Glomerular visceral epithelial cell (primary cell): Measurements from ENCODE around the gene FOXP1.

Source experiments
- DNase-seq: peaks from one replicate; pipeline ENCODE4 v3.0.0-alpha.2; 2016; ENCODE audit errors: extremely low spot score

Gene FOXP1

DNA sequence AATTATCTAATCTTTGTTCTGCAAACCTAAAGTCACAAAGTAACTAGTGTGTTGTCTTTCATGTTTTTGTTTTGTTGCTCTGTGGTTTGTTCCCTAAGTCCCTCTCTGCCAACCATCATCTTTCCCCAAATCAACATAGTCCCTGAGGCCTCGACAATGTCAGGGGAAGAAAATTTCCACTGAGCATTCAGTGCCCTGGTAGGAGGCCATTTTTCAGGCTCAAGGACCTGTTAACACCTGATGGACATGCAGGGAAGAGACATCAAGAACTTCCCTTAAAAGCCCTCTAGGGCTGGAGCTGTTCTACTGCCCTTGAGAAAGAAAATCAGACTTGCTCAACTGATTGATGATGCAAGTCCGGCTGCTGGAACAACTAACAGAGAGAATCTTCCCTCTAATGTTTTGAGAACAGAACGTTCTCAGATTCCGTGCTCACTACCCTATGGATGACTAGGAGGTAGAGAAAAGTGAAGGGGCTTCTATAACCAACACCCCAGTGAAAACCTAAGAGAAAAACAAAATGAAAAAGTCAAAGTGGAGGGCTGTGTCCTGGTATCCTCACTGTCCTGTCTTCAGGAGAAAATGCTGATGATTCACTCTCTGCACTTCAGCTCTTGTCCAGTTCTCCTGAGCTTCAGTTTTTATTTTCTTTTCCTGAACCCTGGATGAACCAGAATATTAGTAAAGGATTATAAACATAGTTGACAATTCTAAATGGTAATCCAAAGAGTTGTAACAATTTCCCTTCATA is 373.1 kb downstream of the FOXP1 start:
- peak; percentile 9 for DNase-seq

DNA sequence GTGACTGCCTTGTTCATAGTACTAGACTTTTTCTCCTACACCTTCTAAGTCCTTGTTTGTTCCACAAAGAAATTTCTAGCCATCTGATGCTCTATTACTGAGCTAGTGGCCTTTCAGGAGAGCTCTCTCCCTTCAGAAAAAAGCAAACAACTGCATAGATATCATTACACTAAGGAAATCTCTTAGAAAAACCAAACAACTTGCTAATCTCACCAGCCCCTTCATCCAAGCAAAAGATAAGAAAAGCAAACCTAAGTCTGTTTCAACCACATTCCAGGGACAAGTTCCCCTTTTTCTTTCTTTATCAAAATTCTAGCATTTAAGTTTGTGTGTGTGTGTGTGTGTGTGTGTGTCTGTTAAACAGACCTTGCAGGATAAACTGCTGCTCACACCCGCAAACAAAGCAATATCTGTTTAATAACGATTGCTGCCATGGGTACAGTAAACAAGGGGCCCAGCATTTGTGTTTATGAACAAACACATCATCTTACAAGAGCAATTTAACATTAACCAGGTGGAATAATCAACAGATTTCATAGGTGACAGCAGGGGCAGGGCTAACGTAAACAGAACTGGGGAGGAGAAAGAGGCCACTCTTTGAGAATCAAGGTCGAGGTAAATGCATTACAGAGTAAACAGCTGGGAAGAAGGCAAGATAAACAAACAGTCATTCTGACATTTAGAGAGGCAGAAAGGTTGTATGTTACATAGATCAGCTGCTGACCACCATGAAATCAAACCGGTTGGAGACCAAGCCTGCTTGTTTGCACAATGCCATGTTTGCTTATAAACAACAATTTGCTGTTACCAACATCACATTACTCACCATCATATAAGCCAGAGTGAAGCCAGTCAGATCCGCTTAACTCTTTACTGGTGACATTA is 375.1 kb downstream of the FOXP1 start:
- no peak for DNase-seq

DNA sequence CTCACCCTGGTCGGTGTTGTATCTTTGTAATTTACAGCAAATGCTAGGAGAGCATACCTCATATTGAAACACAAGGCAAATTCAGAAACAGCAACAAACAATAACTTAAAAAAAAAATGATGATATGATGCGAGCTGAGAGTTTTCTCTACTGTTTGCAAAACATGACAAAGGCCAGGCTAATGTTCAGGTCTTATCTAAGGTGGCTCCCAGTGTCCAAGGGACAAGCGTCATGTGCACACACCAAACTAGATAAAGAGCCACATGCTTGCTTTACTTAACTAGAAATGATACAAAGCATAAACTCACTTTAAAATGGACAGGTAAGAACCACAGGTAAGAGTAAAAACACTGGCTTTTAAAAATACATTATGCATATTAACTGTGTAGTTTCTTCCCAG is 375.9 kb downstream of the FOXP1 start:
- no peak for DNase-seq

DNA sequence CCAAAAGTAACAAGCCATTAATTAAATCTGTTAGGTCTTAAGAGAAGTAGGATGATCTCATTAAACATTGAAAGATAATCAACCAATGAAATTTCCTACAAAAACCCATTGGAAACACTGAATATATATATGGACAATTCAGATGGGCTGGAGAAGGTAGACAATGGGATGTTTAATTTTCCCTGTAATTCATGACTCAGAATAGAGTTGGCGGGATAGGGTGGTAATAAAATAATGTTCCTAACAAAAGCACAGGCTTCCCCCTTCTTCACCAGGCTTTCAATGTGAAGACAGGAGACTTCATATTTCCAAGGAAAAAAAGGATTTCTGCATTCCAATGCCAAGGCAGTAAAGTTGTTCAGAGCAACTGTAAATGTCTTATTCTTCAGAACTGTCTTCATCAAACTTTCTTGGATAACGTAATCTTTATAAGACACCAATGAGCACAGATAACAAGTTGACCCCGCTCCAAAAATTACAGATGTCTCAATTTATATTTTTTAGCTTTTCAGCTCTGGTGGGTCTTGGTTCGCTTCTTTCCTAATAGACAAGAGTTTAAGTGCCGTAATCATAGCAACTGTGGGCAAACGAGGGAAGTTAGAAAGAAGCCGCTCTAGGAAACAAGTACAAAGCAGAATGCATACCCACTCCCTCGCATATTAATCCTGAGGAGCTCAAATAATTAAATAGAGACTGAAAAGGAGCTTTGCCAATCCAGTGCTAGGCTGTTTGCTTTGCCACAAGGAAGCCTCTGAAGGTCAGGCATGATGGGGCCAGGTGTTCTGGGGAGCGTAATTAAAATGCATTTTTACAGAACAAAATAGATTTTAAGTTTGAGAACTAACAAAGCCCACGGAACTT is 377.0 kb downstream of the FOXP1 start:
- no peak for DNase-seq

DNA sequence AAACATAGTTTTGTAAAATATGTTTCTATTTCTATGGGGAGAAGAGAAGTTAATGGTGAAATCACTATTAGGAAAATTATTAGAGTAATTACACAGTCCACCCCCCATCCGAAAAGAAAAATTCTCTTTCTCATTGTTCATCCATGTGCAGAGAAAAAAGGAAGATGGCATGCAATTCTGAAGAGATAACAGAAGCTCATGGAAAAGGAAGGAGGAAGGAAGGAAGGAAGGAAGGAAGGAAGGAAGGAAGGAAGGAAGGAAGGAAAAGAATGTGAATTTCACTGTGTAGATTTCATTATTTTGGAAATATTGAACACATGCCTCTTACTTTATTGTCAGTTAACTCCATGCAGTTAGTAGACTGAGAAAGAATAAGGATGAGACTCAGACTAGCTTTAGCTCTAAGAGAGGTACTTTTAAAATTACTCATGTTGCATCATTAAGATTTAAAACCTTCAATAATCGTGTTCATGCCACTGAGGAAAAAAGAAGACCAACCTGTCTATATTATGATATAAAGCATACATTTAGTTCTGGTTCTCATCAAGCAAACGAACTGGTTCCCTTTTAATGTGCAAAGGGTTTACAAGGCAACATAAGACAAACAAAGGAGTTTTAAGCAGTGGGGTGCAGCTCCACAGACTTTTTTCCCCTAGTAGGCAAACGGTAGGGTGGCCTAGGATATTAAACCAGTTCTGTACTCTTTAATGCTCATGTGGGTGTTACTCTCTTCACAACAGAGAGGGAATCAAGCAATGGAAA is 379.6 kb downstream of the FOXP1 start:
- no peak for DNase-seq

DNA sequence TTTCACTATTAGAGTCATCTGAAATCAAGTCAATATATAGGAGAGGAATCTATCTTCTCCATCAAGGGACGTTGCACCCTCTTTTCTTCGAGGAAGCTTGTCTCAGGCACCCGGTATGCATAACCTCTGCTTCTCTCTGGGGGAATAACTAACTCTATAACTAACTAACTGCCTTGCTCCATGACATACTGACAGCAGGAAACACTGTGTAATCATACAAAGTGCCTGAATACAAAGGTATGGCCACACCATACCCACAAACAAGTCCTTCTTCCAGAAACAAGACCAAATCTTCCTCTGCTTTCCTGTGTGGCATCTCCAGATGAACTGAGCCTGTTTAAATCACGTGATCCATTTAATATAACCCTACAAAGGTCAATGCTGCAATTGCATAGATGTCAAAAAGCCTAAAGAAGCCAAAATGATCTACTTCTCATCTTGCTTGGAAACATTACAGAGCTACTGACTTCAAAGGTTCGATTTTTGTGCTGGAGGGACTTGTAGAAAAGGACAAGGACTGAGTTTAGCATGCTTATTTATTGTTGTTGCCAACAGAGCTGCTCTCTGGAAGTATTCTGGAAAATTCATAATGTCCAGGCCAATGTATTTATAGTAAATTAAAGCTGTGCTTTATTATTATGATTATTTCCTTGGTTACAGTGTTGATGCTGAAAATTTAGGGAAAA is 380.5 kb downstream of the FOXP1 start:
- no peak for DNase-seq

DNA sequence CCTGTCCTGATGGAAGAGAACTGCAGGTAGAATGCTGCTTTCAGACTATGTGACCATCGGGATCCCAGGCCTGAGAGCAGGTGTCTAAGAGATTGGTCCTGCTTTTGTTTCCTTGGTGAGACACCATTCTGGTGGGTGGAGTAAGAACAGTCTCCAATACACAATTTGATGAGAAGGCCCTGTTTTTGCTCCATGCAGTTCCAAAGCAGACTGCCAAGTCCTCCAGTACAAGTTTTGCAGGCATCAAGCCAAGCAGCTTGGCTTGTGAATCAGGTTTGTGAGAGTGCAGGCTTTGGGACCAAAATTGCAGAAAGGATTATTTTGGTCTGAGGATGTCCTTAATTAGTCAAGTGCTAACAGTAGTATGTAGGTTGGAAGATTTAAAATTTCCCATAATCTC is 381.6 kb downstream of the FOXP1 start:
- no peak for DNase-seq

DNA sequence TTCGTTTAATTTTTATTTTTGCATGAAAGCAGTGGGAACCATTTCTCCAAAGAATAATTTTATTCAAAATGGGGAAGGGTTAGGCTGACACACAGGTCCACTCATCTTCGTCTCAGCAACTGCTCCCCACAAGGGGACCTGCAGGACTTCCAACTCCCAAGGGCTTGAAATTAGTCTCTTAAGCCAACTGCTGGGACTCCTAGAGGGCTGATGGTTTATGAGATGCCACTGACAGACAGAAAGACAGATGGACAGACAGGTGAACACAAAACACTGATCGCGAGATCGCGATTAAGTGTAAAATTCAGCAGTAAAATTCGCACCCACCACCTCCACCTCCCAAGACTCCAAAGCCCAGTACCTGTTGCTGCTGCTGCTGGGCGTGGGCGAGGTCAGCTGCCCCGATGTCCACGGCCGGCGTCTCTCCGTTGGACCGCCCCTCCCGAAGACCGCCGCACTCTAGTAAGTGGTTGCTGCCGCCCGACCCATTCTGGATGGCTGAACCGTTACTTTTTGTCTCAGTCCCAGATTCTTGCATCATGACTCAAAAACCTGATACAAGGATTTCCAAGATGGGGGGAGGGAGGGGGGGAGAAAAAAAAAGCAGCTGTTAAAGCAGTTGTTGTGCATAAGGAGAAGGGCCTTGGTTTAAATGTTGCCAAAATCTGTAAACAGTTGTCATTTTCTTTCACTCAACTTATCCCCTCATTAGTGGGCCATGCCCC is 385.5 kb downstream of the FOXP1 start:
- no peak for DNase-seq

DNA sequence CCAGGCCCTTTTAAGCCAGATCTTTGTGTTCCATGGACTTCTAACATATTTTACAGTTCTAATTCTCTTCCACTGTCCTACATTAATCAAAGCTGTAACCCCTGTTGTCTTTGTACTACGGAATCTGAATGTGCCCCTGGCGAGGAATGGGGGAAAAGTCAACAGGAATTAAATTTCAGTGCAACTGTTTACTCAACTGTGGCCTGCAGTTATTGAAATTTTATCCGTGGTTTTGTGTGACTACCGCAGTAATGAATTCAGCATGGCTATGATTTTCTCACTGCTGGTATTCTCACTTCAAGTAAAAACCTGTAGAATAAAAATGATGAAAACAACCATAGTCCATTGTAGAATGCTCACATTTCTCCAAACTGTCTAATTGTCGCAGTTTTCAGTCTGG is 388.0 kb downstream of the FOXP1 start:
- peak; percentile 23 for DNase-seq

DNA sequence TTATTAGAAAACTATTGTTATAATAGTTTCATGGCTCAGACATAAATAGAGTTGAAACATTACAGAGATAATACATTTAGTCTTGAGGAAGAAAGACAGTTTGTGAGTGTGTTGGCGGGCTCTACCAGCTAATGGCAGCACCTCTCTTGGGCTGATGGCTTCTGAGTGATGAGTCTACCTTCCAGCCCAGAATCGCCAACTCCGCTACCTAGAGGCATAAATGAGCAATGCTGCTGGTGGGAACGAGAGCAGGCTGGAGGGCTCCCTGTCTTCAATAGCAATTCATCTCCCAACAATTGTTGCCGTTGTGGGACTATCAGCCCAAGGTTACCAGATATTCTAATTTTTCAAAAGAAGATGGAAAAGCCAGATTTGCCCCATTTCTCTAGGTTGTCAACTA is 388.7 kb downstream of the FOXP1 start:
- no peak for DNase-seq

DNA sequence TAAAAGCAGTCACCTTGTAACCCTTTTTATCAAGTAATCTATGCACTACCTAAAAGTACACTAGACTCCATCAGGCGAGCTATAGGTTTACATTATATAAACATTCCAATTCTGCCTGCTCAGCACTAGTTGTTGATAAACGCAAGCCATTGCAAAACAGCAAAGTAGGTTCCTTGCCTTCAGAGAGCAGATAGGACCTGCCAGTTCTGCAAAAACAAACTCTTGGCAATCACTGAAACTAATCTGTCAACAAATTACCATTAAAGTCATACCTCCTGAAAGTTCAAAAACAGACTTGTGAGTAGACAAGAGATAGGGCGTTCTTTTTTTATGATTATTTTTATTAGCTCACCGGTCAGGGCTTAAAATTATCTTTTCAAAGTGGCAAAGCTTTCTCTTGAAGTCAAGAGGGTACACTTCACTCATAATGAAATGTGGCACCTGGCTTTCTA is 392.5 kb downstream of the FOXP1 start:
- no peak for DNase-seq

DNA sequence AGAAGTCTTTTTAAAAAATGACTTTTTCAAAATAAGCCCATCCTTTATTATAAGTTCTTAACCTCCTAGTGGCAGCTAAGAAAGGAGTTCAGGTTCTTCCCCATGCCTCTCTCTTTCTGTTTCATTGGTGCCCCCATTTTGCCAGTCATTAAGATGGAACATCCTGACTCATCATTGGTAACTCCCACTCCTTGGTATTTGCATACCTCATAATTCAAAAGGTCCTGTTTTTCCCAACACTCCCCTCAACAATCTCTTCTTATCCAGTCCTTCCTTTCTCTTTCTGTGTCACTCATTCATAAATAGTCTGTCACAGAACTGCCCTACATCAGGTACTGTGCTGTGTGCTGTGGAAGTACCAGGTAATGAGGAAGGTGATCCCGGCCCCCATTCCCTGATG is 394.0 kb downstream of the FOXP1 start:
- peak; percentile 6 for DNase-seq

DNA sequence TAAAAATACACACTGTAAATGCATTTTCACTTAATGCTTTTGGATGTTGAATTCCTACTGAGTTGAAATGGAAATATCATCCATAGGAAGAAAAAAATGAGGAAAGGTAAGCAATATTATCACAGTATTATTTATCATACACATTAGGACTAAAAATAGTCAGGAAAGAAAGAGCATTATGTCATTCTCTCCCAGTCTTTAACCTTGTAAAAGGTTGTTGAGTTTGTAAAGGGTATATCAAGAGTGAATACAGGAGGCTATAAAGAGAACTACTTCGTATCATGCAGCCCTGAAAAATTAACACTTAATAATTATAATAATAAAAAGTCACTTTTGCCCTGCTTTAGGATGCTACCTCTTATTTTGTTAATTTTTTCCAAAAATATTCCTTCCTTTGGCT is 395.8 kb downstream of the FOXP1 start:
- no peak for DNase-seq

DNA sequence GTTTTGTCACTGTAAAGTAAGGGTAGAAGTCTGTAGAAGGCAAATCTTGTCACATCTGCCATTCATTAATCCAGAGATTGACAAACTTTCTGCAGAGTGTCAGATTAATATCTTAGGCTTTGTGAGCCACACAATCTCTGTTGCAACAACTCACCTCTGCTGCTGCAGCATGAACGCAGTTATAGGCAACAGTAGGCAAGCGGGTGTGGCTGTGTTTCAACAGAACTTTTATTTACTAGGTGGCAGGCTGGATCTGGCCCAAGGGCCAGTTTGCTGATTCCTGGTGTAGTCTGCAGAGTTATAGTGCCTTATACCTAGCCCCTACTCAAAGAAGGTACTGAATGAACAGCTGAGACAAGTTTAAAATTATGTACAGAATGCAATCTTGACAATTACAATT is 396.7 kb downstream of the FOXP1 start:
- no peak for DNase-seq

DNA sequence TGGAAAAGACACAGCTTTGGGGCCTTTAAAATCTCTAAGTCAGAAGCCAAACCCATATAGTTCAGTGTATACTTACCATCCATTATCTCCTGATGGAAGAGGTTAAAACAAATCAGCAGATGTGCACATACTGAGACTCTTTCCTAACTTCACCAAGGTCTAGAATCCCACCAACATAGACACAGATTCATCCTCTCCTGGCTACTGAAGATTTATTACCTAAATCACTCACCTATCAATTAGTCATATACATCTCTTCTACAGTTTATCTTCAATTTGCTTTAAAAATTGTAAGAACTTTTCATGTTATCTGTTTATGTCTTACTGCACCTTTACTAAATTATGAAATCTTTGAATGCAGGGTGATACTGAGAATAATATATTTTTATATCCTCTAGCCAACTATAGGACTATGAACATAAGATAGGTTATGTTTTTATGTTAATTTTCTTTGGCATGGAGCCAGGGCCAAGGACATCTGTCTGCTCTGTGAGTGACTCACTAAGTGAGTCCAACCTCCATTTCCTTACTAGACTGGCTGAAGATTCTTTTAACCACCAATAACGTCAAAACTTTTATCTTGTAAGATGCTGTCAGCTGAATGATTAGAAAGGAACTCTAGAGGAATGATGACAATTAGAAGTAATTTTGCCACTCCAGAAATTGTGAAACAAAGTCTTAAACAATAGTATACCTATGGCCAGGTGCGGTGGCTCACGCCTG is 397.6 kb downstream of the FOXP1 start:
- peak; percentile 69 for DNase-seq

DNA sequence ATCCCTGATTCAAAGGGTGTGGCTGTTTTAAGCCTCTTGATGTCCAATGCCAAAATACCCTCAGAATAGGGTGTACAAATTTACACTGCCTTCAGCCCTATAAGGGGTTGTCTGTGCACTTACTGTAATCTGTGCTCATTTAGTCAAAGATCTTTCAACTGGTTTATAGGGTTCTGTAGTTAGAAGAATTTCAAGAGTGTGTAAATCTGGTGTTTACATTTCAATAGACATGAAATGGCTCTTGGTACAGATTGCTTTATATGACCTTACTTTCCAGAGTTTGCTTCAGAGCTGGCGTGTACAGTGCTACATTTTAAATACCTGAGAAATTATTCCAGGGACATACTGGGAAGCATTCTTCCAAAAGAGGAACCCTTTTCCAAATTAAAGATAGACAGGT is 399.3 kb downstream of the FOXP1 start:
- no peak for DNase-seq

DNA sequence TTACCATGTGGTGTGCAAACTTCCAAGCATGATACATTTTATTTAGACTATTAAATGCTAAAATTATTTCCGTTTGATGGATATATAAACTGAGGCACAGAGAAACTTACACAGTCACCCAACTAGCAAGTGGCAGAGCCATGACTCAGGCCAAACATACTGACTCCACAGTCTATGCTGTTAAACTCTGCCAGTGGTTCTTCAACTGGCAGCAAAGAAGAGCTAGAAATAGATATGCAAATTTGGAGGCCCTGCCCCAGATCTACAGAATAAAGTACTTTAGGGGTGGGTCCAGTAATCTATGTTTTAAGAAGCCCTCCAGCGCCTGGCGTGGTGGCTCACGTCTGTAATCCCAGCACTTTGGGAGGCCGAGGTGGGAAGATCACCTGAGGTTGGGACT is 400.0 kb downstream of the FOXP1 start:
- no peak for DNase-seq

DNA sequence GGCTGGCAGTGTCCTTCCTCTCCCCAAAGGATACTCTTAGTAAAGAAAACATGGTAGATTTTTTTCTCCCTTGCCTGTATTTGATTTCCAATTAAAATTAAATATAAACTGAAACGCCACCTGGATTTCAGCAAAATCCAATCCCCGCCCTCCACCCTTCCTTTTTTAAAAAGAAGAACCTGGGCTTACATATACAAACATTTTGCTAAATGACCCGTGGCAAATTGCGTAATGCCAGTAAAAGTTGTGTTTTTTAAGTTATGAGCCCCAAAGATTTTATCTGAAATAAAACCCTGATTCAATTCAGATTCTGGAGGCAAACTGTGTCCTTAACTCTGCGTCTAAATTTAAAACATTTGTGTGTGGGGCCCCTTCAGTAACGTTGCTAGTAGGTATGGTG is 403.0 kb downstream of the FOXP1 start:
- DNase-seq = no peak

DNA sequence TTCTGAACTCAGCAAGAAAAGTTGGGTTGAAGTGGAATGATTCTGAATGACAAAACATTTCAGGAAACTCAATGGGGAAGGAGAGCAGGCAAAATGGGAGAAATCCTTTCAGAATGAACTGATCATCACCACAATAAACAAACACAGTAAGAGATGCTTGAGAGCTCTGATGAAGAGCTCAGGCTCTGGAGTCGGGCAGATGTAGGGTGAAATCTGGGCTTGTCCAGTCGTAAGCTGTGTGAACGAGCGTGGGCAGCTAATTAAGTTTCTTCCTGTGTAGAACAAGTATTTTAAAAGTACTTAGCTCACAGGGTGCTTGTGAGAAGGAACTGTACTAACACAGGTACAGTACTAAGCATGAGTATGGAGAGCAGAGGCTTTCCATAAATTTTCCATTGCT is 406.2 kb downstream of the FOXP1 start:
- DNase-seq = no peak

DNA sequence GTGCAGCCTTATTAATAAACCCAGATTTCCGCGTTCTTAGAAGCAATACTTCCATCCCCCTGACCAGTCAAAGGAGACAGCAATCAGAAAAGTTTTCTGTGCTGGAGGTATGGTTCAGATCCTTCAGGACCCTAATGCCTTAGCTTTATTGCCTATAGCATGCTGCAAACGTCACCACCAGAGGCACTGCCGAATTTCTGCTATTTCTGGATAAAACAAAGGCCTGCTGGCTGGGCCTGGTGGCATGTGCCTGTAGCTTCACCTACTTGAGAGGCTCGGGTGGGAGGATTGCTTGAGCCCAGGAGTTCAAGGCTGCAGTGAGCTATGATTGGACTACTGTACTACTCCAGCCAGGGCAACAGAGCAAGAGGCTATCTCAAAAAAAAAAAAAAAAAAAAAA is 407.2 kb downstream of the FOXP1 start:
- DNase-seq = no peak
